ENCODE results near the gene CCDC144A.
"Not testable (repeated sequence)": the region's sequence is repeated elsewhere in the genome, so short reads cannot be mapped to it uniquely, and the experiment has no call there.

CCDC144A gene

GRCh38 chr17:16689731-16690281 is at the start of gene CCDC144A:
Gene CCDC144A, plus strand, starts transcription at chr17:16690241. Its CDS starts 160 bp downstream, at chr17:16690401.
- H3K4me1 Mint-ChIP-seq, H3K9me3 Mint-ChIP-seq, H3K27ac Mint-ChIP-seq, H3K27me3 Mint-ChIP-seq, H3K4me3 Mint-ChIP-seq, H3K36me3 Mint-ChIP-seq: not testable (repeated sequence)
- DNase-seq (ENCODE audit: low spot score in 2 of 2) (peak; percentile 18 to 26), ATAC-seq (ENCODE audit: low read depth) (peak; percentile 66)

- H3K4me1 Mint-ChIP-seq, result peaks cover 12% of the 10 kb centered on the region
- H3K27ac Mint-ChIP-seq, result no peak overlapping the region
- H3K36me3 Mint-ChIP-seq, result peaks cover 12% of the 10 kb centered on the region
These were observed 40.5 kb upstream of the CCDC144A start for GRCh38 chr17:16649585-16649984.

GRCh38 chr17:16652252-16652651 is 37.8 kb upstream of the CCDC144A start:
- no peak for DNase-seq (ENCODE audit: low spot score in 2 of 2)
- H3K27me3 Mint-ChIP-seq, result no peaks in the 10 kb centered on the region
- ATAC-seq (ENCODE audit: low read depth), result no peak
- H3K4me3 Mint-ChIP-seq, result no peak overlapping the region
- H3K4me1 Mint-ChIP-seq, result peaks cover 12% of the 10 kb centered on the region
- no peaks in the 10 kb centered on the region for H3K9me3 Mint-ChIP-seq
- H3K27ac Mint-ChIP-seq, result no peak overlapping the region
- H3K36me3 Mint-ChIP-seq, result peaks cover 5% of the 10 kb centered on the region

More at GRCh38 chr17:16649585-16649984, 40.5 kb upstream of the CCDC144A start:
- no peaks in the 10 kb centered on the region for H3K27me3 Mint-ChIP-seq
- no peaks in the 10 kb centered on the region for H3K9me3 Mint-ChIP-seq
- ATAC-seq (ENCODE audit: low read depth) (no peak), DNase-seq (ENCODE audit: low spot score in 2 of 2) (no peak)
- no peak overlapping the region for H3K4me3 Mint-ChIP-seq

GRCh38 chr17:16652847-16653366 is 37.1 kb upstream of the CCDC144A start:
- H3K27ac Mint-ChIP-seq, result peak overlapping the region; percentile 15
- H3K9me3 Mint-ChIP-seq, result no peaks in the 10 kb centered on the region
- ATAC-seq (ENCODE audit: low read depth), result no peak
- H3K36me3 Mint-ChIP-seq, result peaks cover 5% of the 10 kb centered on the region
- peaks cover 12% of the 10 kb centered on the region for H3K4me1 Mint-ChIP-seq
- no peak for DNase-seq (ENCODE audit: low spot score in 2 of 2)
- no peaks in the 10 kb centered on the region for H3K27me3 Mint-ChIP-seq
- peak overlapping the region; percentile 93 for H3K4me3 Mint-ChIP-seq

GRCh38 chr17:16653367-16654041 is 36.5 kb upstream of the CCDC144A start, which contains the start of gene ZNF624:
Gene ZNF624, minus strand, starts transcription at chr17:16653850.
- Mint-ChIP-seq H3K4me3 (peak within 1 kb of the TSS; percentile 93), H3K4me1 (peaks cover 12% of the 10 kb centered on the region), H3K36me3 (peaks cover 5% of the 10 kb centered on the region), H3K27ac (peak within 1 kb of the TSS; percentile 15), H3K9me3 (no peaks in the 10 kb centered on the region), H3K27me3 (no peaks in the 10 kb centered on the region)
- ATAC-seq (ENCODE audit: low read depth), result peak; percentile 99
- peak; percentile 81 to 82 for DNase-seq (ENCODE audit: low spot score in 2 of 2)

- DNase-seq (ENCODE audit: low spot score in 2 of 2), result no peak
- Mint-ChIP-seq H3K27ac (no peak overlapping the region), H3K27me3 (peaks cover 13% of the 10 kb centered on the region), H3K4me3 (no peak overlapping the region), H3K4me1 (peaks cover 3% of the 10 kb centered on the region), H3K9me3 (peaks cover 4% of the 10 kb centered on the region), H3K36me3 (peaks cover 2% of the 10 kb centered on the region)
- no peak for ATAC-seq (ENCODE audit: low read depth)
These were observed 28.8 kb upstream of the CCDC144A start for GRCh38 chr17:16661217-16661616.

GRCh38 chr17:16662936-16663335 is 27.1 kb upstream of the CCDC144A start:
- Mint-ChIP-seq H3K9me3 (peaks cover 4% of the 10 kb centered on the region), H3K36me3 (peaks cover 2% of the 10 kb centered on the region), H3K4me3 (no peak overlapping the region), H3K4me1 (peaks cover 6% of the 10 kb centered on the region), H3K27me3 (peaks cover 13% of the 10 kb centered on the region), H3K27ac (no peak overlapping the region)
- DNase-seq (ENCODE audit: low spot score in 2 of 2) (no peak), ATAC-seq (ENCODE audit: low read depth) (no peak)

GRCh38 chr17:16666553-16666906 is 23.5 kb upstream of the CCDC144A start:
- peaks cover 10% of the 10 kb centered on the region for H3K27me3 Mint-ChIP-seq
- ATAC-seq (ENCODE audit: low read depth); H3K9me3 Mint-ChIP-seq; H3K4me3 Mint-ChIP-seq; H3K27ac Mint-ChIP-seq; H3K36me3 Mint-ChIP-seq; H3K4me1 Mint-ChIP-seq; DNase-seq (ENCODE audit: low spot score in 2 of 2): not testable (repeated sequence)

GRCh38 chr17:16666907-16667636 is 23.0 kb upstream of the CCDC144A start:
- H3K27me3 Mint-ChIP-seq, result peaks cover 10% of the 10 kb centered on the region
- not testable (repeated sequence) for DNase-seq (ENCODE audit: low spot score in 2 of 2); ATAC-seq (ENCODE audit: low read depth); H3K36me3 Mint-ChIP-seq; H3K27ac Mint-ChIP-seq; H3K9me3 Mint-ChIP-seq; H3K4me1 Mint-ChIP-seq
- peak overlapping the region; percentile 51 for H3K4me3 Mint-ChIP-seq

GRCh38 chr17:16676676-16677268 is 13.3 kb upstream of the CCDC144A start:
- H3K4me3 Mint-ChIP-seq, result no peak overlapping the region
- H3K9me3 Mint-ChIP-seq, result no peaks in the 10 kb centered on the region
- no peaks in the 10 kb centered on the region for H3K36me3 Mint-ChIP-seq
- H3K27me3 Mint-ChIP-seq, result peaks cover 6% of the 10 kb centered on the region
- H3K27ac Mint-ChIP-seq, result no peak overlapping the region
- ATAC-seq (ENCODE audit: low read depth), result no peak
- no peak for DNase-seq (ENCODE audit: low spot score in 2 of 2)
- H3K4me1 Mint-ChIP-seq, result peaks cover 2% of the 10 kb centered on the region

- not testable (repeated sequence) for DNase-seq (ENCODE audit: low spot score in 2 of 2); H3K27ac Mint-ChIP-seq; H3K36me3 Mint-ChIP-seq; H3K9me3 Mint-ChIP-seq; H3K4me3 Mint-ChIP-seq; ATAC-seq (ENCODE audit: low read depth); H3K4me1 Mint-ChIP-seq
- peaks cover 10% of the 10 kb centered on the region for H3K27me3 Mint-ChIP-seq
These were observed 6.5 kb upstream of the CCDC144A start for GRCh38 chr17:16683290-16684138.

- not testable (repeated sequence) for DNase-seq (ENCODE audit: low spot score in 2 of 2); H3K9me3 Mint-ChIP-seq; H3K27me3 Mint-ChIP-seq; H3K27ac Mint-ChIP-seq; ATAC-seq (ENCODE audit: low read depth); H3K4me1 Mint-ChIP-seq; H3K36me3 Mint-ChIP-seq; H3K4me3 Mint-ChIP-seq
These were observed 4.0 kb upstream of the CCDC144A start for GRCh38 chr17:16686019-16686418.

GRCh38 chr17:16687151-16687550 is 2.9 kb upstream of the CCDC144A start:
- not testable (repeated sequence) for H3K36me3 Mint-ChIP-seq; H3K27me3 Mint-ChIP-seq; H3K4me3 Mint-ChIP-seq; H3K4me1 Mint-ChIP-seq; H3K9me3 Mint-ChIP-seq; ATAC-seq (ENCODE audit: low read depth); H3K27ac Mint-ChIP-seq; DNase-seq (ENCODE audit: low spot score in 2 of 2)

All from memory B cell (primary cell).